Myocyte (in vitro differentiated cells): ENCODE data around the gene EFNA1. TPM values are rescaled to one million over a fixed set of nuclear protein-coding genes. Genes with fewer than 3 reads are reported as not detected.
A peak's percentile ranks its signal among the peaks of the same experiment; 100 is the strongest.
"Not testable (repeated sequence)": the region's sequence is repeated elsewhere in the genome, so short reads cannot be mapped to it uniquely, and the experiment has no call there.

Experiments
- DNase-seq: peaks from one replicate; pipeline ENCODE4 v3.0.0-alpha.2; 2012; ENCODE audit warnings: low read depth
- total RNA-seq: library from RNA; depleted of rRNA; stranded (reverse); fragments of >200 nt; gene quantifications from 2 replicates; pipeline ENCODE4 v1.2.3, GENCODE V29; 2014

EFNA1 gene
- total RNA-seq, 1 donor from 2014 or later, result 0.59 TPM

GRCh38 chr1:155145491-155145890 is 17.8 kb downstream of the EFNA1 start:
- no peak for DNase-seq

GRCh38 chr1:155155996-155156643 is 28.4 kb downstream of the EFNA1 start:
- not testable (repeated sequence) for DNase-seq

GRCh38 chr1:155158991-155159390 is 31.3 kb downstream of the EFNA1 start:
- DNase-seq, result no peak

GRCh38 chr1:155160128-155160527 is 32.5 kb downstream of the EFNA1 start:
- DNase-seq, result no peak

DNA sequence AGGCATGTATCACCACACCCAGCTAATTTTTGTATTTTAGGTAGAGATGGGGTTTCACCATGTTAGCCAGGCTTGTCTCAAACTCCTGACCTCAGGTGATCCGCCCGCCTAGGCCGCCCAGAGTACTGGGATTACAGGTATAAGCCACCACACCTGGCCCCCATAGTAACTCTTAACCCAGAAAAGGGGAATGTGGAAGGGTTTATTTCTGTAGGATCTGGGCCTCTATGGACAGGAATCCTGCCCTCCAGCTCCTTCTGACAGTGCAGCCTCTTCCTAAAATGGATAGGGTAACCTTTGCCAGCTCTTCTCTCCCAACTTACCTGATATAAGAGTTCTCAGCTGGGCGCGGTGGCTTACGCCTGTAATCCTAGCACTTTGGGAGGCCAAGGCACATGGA is 35.0 kb downstream of the EFNA1 start:
- not testable (repeated sequence) for DNase-seq

- DNase-seq, result not testable (repeated sequence)
Measured at GRCh38 chr1:155163785-155164184, 36.1 kb downstream of the EFNA1 start.

GRCh38 chr1:155164625-155165024 is 36.9 kb downstream of the EFNA1 start:
- DNase-seq, result not testable (repeated sequence)

- DNase-seq, result no peak
Measured at GRCh38 chr1:155166051-155166470, 38.4 kb downstream of the EFNA1 start.

DNA sequence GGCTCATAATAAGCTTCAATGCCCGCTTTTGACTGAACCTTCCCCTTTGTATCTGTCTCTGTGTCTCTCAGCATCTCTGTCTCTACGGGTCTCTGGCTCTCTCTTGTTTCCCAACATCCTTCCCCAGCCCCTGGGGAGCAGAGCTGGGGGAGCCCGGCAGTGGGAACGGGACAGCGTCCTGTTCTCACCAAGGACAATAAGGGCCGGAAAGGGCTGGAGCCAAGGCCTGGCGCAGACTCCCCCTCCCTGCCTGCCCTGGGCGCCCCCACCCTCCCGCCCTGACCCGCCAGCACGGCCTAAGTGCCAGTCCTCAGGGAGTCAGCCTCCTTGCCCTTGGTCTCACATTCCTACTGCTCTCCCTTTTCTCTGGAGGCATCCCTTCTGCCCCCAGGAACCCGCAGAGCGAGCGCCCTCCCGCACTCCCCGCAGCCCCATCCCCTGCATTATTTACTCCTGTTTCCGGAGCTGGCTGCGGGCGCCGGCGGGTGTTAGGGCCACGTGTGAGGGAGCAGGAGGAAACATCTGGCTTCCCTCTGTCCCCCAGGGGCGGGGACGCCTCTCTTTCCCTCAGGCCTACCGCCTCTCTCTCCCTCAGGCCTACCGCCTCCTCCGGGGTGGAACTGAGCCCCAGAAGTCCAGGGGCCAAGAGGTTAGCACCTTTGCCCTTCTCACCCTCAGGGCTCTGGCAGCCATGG is 38.9 kb downstream of the EFNA1 start:
- DNase-seq, result no peak

DNA sequence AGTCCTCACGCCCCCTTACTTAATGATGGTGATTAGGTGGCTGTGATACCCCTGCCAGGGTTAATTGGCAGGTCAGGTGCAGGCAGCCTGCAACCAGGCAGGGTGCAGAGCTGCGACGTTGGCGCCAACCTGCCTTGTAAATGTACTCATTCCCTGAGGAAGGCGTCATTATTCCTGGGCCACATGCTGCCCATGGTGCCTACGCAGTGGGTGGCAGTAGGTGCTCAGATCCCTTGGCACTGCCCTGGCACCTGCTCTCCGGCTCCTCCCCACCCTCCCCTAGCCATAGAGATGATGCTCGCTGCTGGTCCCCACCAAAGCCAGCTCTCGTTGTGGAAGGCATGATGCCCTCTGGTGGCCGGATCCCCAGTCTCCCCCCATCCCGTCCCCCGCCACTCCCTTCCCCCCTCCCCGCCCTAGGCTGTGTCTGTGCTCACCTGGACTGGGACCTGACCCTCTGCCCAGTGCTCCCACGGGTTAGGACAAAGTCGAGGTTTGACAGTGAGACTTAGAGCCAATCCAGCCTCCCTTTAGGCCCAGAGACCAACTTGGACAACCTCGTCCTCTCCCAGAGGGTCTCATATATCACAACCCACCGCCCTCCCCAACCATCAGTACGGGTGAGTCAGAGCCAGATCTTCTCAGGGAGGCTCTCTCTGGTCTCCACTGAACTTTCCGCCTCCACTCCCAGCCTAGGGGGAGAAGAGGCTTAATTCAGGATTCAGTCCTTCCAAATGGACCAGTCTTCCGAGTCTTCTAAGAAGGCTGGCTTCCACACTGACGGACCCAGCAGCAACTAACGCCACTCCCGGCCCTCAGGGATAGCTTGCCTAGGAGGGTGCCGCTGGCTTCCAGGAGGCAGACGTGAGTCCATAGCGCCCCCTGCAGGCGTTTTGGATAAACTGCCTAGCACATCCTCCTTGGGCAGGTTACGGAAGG is 39.8 kb downstream of the EFNA1 start:
- DNase-seq, result peak; percentile 79

DNA sequence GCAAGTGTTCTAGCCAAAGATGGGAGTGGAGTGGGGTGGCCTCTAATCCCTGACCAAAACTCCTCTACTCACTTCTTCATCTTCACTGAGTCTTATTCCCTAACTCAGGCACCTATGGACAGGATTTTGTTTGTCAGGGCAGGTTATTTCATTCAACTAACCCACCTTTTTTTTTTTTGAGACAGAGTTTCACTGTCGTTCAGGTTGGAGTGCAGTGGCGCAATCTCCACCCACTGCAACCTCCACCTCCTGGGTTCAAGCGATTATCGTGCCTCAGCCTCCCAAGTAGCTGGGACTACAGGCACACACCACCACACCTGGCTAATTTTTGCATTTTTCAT is 40.4 kb downstream of the EFNA1 start:
- not testable (repeated sequence) for DNase-seq

DNA sequence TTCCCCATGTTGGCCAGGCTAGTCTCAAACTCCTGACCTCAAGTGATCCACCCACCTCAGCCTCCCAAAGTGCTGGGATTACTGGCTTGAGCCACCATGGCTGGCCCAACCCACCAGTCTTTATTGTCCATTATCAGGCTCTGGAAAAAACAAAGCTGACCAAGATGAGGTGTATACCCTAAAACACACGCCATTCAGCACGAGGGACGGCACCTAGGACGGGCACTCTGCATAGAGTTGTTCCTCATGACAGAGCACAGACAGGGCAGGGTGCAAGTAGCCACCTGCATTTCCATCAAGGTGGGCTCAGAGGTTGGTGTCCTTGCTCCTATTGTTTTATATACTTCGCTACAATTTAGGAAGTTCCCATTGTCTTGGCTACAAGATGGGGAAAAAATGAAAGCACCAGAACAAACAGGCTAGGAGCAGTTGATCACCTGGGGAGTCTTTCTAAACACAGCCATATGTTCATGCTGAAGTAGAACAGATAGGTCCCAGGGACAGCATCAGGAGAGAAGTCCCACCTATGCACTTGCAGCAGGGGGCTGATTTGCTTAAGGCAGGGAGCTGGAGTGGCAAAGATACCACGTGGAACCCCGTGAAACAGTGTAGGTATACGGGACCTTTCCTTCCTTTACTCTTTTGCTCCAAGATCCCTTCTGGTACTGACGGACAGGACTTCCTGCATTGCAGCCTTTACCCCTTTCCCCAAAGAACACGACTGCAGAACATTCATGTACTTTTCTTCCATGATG is 41.0 kb downstream of the EFNA1 start:
- no peak for DNase-seq

GRCh38 chr1:155169541-155169940 is 41.9 kb downstream of the EFNA1 start:
- no peak for DNase-seq

- no peak for DNase-seq
Measured at GRCh38 chr1:155170101-155170785, 42.6 kb downstream of the EFNA1 start.

- DNase-seq, result no peak
Measured at GRCh38 chr1:155170806-155171205, 43.1 kb downstream of the EFNA1 start.

DNA sequence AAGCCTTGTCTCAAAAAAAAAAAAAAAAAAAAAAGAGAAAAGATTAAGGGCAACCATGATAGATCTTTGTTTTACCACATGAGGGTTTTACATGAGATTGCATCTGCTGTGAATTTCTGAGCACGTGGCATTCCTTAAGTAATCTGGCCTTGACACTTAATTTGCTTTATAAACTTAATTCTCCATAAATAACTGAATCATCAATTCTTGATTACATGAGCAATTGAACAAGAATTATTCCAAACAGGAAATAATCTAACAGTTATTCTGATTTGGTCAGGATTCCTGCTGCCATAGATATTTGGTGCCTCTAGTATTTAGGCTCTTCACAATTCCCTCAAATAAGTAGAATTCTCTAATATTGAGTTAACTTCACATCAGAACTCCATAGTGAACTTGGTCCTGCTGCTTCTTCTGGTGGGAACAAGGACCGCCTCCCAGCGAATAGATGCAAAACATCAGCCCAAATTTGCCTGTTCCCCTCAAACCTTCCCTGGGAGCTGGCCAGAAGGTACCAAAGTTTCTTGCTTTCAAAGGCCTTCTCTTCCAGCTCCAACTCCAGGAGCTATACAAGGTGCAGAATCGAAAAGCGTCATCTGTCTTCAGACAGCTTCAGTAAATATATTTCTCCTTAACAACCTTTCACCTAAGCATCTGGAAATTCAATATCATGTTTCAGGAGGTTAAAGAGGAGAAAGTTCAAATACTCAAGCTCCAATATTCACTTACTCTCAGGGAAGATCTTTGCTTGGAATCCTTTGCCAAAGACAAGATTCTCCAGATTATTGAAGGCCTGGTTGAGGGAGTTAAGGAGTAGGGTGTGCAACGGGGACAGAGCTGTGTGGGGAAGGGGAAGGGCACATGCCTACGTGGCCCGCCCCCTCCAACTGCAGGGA is 44.4 kb downstream of the EFNA1 start:
- no peak for DNase-seq

- peak; percentile 97 for DNase-seq
Measured at GRCh38 chr1:155172732-155173477, 45.2 kb downstream of the EFNA1 start, which contains the start of gene KRTCAP2. TSS of gene KRTCAP2 (minus strand) at chr1:155173304. CDS start at chr1:155173224, 80 bp downstream.

GRCh38 chr1:155173478-155174323 is 46.0 kb downstream of the EFNA1 start, which contains the start of gene TRIM46:
TSS of gene TRIM46 (plus strand) at chr1:155173849. CDS start at chr1:155173967, 118 bp downstream.
- DNase-seq, result no peak
